ENCODE data around the gene GTSE1. TPM values are rescaled to one million over a fixed set of nuclear protein-coding genes. Genes with fewer than 3 reads are reported as not detected.

Gene GTSE1
- total RNA-seq, 1 donor: 10.4 TPM

GRCh38 chr22:46275455-46276122 lies 21.1 kb upstream of the GTSE1 start:
- H3K4me3 ChIP-seq (ENCODE audit: low read depth, low read length): no peak overlapping the region
- no peak for DNase-seq (ENCODE audit: low read depth)
- TF ChIP-seq, protein P1, sequence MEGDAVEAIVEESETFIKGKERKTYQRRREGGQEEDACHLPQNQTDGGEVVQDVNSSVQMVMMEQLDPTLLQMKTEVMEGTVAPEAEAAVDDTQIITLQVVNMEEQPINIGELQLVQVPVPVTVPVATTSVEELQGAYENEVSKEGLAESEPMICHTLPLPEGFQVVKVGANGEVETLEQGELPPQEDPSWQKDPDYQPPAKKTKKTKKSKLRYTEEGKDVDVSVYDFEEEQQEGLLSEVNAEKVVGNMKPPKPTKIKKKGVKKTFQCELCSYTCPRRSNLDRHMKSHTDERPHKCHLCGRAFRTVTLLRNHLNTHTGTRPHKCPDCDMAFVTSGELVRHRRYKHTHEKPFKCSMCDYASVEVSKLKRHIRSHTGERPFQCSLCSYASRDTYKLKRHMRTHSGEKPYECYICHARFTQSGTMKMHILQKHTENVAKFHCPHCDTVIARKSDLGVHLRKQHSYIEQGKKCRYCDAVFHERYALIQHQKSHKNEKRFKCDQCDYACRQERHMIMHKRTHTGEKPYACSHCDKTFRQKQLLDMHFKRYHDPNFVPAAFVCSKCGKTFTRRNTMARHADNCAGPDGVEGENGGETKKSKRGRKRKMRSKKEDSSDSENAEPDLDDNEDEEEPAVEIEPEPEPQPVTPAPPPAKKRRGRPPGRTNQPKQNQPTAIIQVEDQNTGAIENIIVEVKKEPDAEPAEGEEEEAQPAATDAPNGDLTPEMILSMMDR (IDR thresholded peaks at IDR 0.05; ENCODE audit: insufficient read depth, low read depth, low read length): no peak

- DNase-seq (ENCODE audit: low read depth): no peak
- H3K4me3 ChIP-seq (ENCODE audit: low read depth, low read length): no peak overlapping the region
- TF ChIP-seq, protein P1 (IDR thresholded peaks at IDR 0.05; ENCODE audit: insufficient read depth, low read depth, low read length): no peak
These were observed 20.1 kb upstream of the GTSE1 start for GRCh38 chr22:46276563-46276962.

- DNase-seq (ENCODE audit: low read depth): no peak
- no peak overlapping the region for H3K4me3 ChIP-seq (ENCODE audit: low read depth, low read length)
- TF ChIP-seq, protein P1 (IDR thresholded peaks at IDR 0.05; ENCODE audit: insufficient read depth, low read depth, low read length): no peak
These were observed 17.7 kb upstream of the GTSE1 start for GRCh38 chr22:46278656-46279645.

DNA sequence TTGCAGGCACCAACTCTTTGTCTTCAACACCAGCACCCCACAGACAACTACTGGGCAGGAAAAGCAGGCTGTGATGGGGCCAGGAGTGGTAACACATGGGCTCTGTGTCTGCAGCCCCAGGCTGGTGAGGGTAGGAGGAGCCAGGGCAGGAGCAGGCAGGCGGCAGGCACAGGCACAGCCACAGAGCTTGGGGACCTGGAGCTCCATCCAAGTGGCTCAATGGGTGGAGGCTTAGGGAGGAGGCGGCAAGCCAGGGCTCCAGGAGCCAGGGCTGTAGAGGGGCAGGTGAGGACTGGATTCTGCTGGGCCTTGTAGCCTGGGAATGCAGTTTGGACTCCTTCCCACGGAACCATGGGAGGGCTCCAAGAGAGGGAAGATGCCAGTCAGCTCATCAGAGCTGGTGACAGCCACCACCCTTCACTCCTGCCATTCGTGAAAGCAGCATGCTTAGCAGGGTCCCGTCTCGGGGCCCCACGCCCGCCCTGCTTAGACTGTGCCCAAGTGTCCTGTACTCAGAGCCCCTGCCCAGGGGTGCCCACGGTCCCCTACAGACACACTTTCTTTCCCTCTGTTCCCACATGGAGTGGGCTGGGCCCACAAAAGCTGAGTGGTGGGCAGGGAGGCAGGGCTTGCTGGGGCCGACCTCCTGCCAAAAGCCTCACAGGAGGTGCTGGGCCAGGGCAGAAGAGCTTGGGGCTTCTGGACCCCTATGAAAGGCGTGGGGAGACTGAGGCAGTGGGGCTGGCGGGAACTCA lies 16.4 kb upstream of the GTSE1 start:
- H3K4me3 ChIP-seq (ENCODE audit: low read depth, low read length): no peak overlapping the region
- TF ChIP-seq, protein P1 (IDR thresholded peaks at IDR 0.05; ENCODE audit: insufficient read depth, low read depth, low read length): no peak
- no peak for DNase-seq (ENCODE audit: low read depth)

GRCh38 chr22:46280999-46281623 lies 15.6 kb upstream of the GTSE1 start:
- no peak overlapping the region for H3K4me3 ChIP-seq (ENCODE audit: low read depth, low read length)
- TF ChIP-seq, protein P1 (IDR thresholded peaks at IDR 0.05; ENCODE audit: insufficient read depth, low read depth, low read length): no peak
- peak; percentile 17 for DNase-seq (ENCODE audit: low read depth)
